GM23338 (cell line): ENCODE data around the gene FHIT. TPM values are rescaled to one million over a fixed set of nuclear protein-coding genes. Genes with fewer than 3 reads are reported as not detected.

Source experiments
- ATAC-seq: fragments of 200-7000 bp; cut with Tn5 transposase; 3 replicates; pipeline ENCODE4 v1.9.1; 2020
- DNase-seq: peaks from one replicate; pipeline ENCODE4 v3.0.0-alpha.2; 2015; ENCODE audit warnings: low spot score
- H2AFZ ChIP-seq: fragments of 200-600 bp; sonication (generic); 2 replicates; pipeline ENCODE4 v1.8.0; 2016; ENCODE audit warnings: antibody characterized with exemption, mild to moderate bottlenecking, moderate library complexity
- H3F3A ChIP-seq: fragments of 200-600 bp; sonication (generic); replicated peaks from 2 replicates; pipeline ENCODE4 v1.8.0; 2017; ENCODE audit warnings: antibody characterized with exemption, mixed run types, low read depth
- H3K27ac ChIP-seq: fragments of 200-600 bp; sonication (generic); 2 replicates; pipeline ENCODE4 v1.6.1; 2016; ENCODE audit warnings: low read depth
- H3K27me3 ChIP-seq: fragments of 200-600 bp; sonication (generic); 2 replicates; pipeline ENCODE4 v1.8.0; 2016; ENCODE audit warnings: mild to moderate bottlenecking, mixed run types, moderate library complexity; ENCODE audit not compliant: insufficient read depth
- H3K36me3 ChIP-seq: fragments of 200-600 bp; sonication (generic); 2 replicates; pipeline ENCODE4 v1.8.0; 2016; ENCODE audit warnings: mild to moderate bottlenecking; ENCODE audit not compliant: insufficient read depth
- H3K4me1 ChIP-seq: fragments of 200-600 bp; sonication (generic); 2 replicates; pipeline ENCODE4 v1.8.0; 2016; ENCODE audit warnings: mild to moderate bottlenecking, moderate library complexity; ENCODE audit not compliant: insufficient read depth
- H3K4me2 ChIP-seq: fragments of 200-600 bp; sonication (generic); 2 replicates; pipeline ENCODE4 v1.7.1; 2017; ENCODE audit warnings: mixed run types
- H3K4me3 ChIP-seq: fragments of 200-600 bp; sonication (generic); 2 replicates; pipeline ENCODE4 v1.6.1; 2016; ENCODE audit warnings: mixed run types
- H3K79me2 ChIP-seq: fragments of 200-600 bp; sonication (generic); replicated peaks from 2 replicates; pipeline ENCODE4 v1.8.0; 2017; ENCODE audit warnings: mild to moderate bottlenecking; ENCODE audit not compliant: insufficient read depth
- H3K9me2 ChIP-seq: fragments of 200-600 bp; sonication (generic); 2 replicates; pipeline ENCODE4 v1.8.0; 2017; ENCODE audit not compliant: insufficient read depth
- H4K20me1 ChIP-seq: fragments of 200-600 bp; sonication (generic); replicated peaks from 2 replicates; pipeline ENCODE4 v1.8.0; 2017; ENCODE audit warnings: mild to moderate bottlenecking; ENCODE audit not compliant: insufficient read depth
- H3K27ac Mint-ChIP-seq: 2 replicates; pipeline ENCODE4 v1.8.0; 2020; ENCODE audit warnings: inconsistent platforms, mild to moderate bottlenecking, moderate library complexity, mixed read lengths
- H3K27me3 Mint-ChIP-seq: 3 replicates; pipeline ENCODE4 v1.8.0; 2022; ENCODE audit warnings: low read depth, mild to moderate bottlenecking, moderate library complexity, mixed read lengths, inconsistent platforms; ENCODE audit not compliant: insufficient read depth, poor library complexity
- H3K36me3 Mint-ChIP-seq: 3 replicates; pipeline ENCODE4 v1.8.0; 2021; ENCODE audit warnings: low read depth, mild to moderate bottlenecking, inconsistent platforms, moderate library complexity, mixed read lengths
- H3K4me1 Mint-ChIP-seq: 3 replicates; pipeline ENCODE4 v1.8.0; 2020; ENCODE audit warnings: mild to moderate bottlenecking, inconsistent platforms, mixed read lengths
- H3K4me3 Mint-ChIP-seq: 3 replicates; pipeline ENCODE4 v1.8.0; 2021; ENCODE audit warnings: moderate library complexity, mild to moderate bottlenecking, inconsistent platforms, mixed read lengths
- H3K9me3 Mint-ChIP-seq: 3 replicates; pipeline ENCODE4 v1.8.0; 2020; ENCODE audit warnings: moderate library complexity, mild to moderate bottlenecking, inconsistent platforms, mixed read lengths
- EZH2 ChIP-seq: fragments of 200-600 bp; sonication (generic); IDR thresholded peaks from one replicate; pipeline ENCODE4 v1.8.0; 2017; ENCODE audit warnings: antibody characterized with exemption, mild to moderate bottlenecking, low read depth; ENCODE audit not compliant: unreplicated experiment
- EZH2phosphoT487 ChIP-seq: fragments of 200-600 bp; sonication (generic); IDR thresholded peaks from one replicate; pipeline ENCODE4 v1.8.1; 2018; ENCODE audit warnings: antibody characterized with exemption; ENCODE audit not compliant: unreplicated experiment
- JUNB ChIP-seq: IDR thresholded peaks from one replicate; pipeline ENCODE4 v1.6.1; 2016; ENCODE audit warnings: antibody characterized with exemption; ENCODE audit not compliant: unreplicated experiment
- STAT1 ChIP-seq: IDR thresholded peaks from one replicate; pipeline ENCODE4 v1.6.1; 2016; ENCODE audit warnings: antibody characterized with exemption; ENCODE audit not compliant: unreplicated experiment
- ZNF114 ChIP-seq: fragments of 250-450 bp; sonication (Bioruptor Pico); IDR thresholded peaks from 2 replicates; pipeline ENCODE4 v1.5.0; 2020; ENCODE audit warnings: mild to moderate bottlenecking, moderate library complexity
- ZNF331 ChIP-seq: fragments of 250-450 bp; sonication (Bioruptor Pico); IDR thresholded peaks from 2 replicates; pipeline ENCODE4 v1.5.0; 2020; ENCODE audit warnings: low read depth, mild to moderate bottlenecking, moderate library complexity
- polyA plus RNA-seq: library from polyadenylated mRNA; unstranded; fragments of >200 nt; fragmentation: Nextera tagmentation; extraction: Ambion mirVana; gene quantifications from 2 replicates; pipeline ENCODE4 v1.2.1, GENCODE V29; 2016
- total RNA-seq: library from RNA; depleted of rRNA; stranded (reverse); fragments of >200 nt; shearing (Covaris generic); gene quantifications from 2 replicates; pipeline ENCODE4 v1.2.3, GENCODE V29; 2014
- TF ChIP-seq, protein P1 (sequence below), 2 experiments: fragments of 200-600 bp in 1 of 2; sonication (generic) in 1 of 2; conservative IDR thresholded peaks; 2 replicates each; pipeline versions ENCODE4 v1.5.1 to v1.6.1; 2016 to 2017; ENCODE audit warnings: antibody characterized with exemption in 2 of 2, low read depth in 2 of 2, mild to moderate bottlenecking in 2 of 2, moderate library complexity in 1 of 2
- TF ChIP-seq, protein P2 (sequence below): IDR thresholded peaks from one replicate; pipeline ENCODE4 v1.6.1; 2018; ENCODE audit warnings: antibody characterized with exemption; ENCODE audit not compliant: unreplicated experiment
- TF ChIP-seq, protein P3 (sequence below): IDR thresholded peaks from 2 replicates; pipeline ENCODE4 v1.6.1; 2016; ENCODE audit warnings: antibody characterized with exemption
- TF ChIP-seq, protein P4 (sequence below): fragments of 250-450 bp; sonication (Bioruptor Pico); IDR thresholded peaks from 2 replicates; pipeline ENCODE4 v1.5.0; 2020; ENCODE audit warnings: mild to moderate bottlenecking, moderate library complexity

The FHIT gene
- total and polyA plus RNA-seq, 2 experiments from 2014 or later, result 3.0 to 8.3 TPM

DNA sequence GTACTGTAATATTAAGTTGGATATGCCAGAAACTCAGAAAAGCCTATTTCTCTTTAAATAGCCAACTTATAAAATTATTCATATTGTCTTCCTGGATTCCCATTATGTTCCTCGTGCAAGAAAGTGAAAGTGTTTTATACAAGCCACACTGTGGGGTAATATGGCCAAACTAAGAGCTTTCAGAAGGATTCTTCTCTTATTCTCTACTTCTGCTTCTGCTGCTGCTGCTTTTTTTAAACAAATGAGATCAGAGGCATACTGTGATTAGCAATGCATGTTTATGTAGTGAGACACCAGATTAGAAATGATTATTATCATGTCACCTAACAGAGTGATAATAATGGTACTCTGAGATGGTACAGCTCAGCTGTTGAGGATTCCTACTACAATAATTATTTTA, 1174.9 kb downstream of the FHIT start (continued):
- TF ChIP-seq, protein P1, sequence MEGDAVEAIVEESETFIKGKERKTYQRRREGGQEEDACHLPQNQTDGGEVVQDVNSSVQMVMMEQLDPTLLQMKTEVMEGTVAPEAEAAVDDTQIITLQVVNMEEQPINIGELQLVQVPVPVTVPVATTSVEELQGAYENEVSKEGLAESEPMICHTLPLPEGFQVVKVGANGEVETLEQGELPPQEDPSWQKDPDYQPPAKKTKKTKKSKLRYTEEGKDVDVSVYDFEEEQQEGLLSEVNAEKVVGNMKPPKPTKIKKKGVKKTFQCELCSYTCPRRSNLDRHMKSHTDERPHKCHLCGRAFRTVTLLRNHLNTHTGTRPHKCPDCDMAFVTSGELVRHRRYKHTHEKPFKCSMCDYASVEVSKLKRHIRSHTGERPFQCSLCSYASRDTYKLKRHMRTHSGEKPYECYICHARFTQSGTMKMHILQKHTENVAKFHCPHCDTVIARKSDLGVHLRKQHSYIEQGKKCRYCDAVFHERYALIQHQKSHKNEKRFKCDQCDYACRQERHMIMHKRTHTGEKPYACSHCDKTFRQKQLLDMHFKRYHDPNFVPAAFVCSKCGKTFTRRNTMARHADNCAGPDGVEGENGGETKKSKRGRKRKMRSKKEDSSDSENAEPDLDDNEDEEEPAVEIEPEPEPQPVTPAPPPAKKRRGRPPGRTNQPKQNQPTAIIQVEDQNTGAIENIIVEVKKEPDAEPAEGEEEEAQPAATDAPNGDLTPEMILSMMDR (conservative IDR thresholded peaks at IDR 0.05; ENCODE audit: low read depth in 2 of 2), result no peak
- TF ChIP-seq, protein P2, sequence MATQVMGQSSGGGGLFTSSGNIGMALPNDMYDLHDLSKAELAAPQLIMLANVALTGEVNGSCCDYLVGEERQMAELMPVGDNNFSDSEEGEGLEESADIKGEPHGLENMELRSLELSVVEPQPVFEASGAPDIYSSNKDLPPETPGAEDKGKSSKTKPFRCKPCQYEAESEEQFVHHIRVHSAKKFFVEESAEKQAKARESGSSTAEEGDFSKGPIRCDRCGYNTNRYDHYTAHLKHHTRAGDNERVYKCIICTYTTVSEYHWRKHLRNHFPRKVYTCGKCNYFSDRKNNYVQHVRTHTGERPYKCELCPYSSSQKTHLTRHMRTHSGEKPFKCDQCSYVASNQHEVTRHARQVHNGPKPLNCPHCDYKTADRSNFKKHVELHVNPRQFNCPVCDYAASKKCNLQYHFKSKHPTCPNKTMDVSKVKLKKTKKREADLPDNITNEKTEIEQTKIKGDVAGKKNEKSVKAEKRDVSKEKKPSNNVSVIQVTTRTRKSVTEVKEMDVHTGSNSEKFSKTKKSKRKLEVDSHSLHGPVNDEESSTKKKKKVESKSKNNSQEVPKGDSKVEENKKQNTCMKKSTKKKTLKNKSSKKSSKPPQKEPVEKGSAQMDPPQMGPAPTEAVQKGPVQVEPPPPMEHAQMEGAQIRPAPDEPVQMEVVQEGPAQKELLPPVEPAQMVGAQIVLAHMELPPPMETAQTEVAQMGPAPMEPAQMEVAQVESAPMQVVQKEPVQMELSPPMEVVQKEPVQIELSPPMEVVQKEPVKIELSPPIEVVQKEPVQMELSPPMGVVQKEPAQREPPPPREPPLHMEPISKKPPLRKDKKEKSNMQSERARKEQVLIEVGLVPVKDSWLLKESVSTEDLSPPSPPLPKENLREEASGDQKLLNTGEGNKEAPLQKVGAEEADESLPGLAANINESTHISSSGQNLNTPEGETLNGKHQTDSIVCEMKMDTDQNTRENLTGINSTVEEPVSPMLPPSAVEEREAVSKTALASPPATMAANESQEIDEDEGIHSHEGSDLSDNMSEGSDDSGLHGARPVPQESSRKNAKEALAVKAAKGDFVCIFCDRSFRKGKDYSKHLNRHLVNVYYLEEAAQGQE, result no peak
- TF ChIP-seq, protein P3, sequence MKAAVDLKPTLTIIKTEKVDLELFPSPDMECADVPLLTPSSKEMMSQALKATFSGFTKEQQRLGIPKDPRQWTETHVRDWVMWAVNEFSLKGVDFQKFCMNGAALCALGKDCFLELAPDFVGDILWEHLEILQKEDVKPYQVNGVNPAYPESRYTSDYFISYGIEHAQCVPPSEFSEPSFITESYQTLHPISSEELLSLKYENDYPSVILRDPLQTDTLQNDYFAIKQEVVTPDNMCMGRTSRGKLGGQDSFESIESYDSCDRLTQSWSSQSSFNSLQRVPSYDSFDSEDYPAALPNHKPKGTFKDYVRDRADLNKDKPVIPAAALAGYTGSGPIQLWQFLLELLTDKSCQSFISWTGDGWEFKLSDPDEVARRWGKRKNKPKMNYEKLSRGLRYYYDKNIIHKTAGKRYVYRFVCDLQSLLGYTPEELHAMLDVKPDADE, result no peak
- TF ChIP-seq ZNF331 (CRISPR knock-in tag) (no peak), EZH2phosphoT487 (no peak), EZH2 (no peak)

DNA sequence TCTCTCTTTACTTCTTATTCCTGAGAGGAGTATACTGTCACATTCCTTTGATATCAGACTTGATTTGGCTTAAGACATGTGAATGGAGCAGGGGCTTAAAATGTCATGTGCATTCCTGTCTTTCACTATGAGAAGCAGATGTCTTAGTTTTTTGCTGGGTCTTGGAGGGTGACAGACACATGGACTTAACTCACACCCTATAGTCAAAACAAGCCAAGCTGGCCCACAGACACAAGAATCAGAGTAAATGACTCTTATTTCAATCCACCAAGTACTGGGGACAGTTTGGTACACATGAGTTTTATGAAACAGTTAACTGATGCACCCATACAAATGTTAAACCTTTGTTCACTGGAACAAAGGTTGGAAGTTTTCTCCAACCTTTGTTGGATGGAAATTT, 1177.3 kb downstream of the FHIT start:
- H3K27me3 ChIP-seq, result no peaks in the 10 kb centered on the region
- H3K36me3 ChIP-seq, result no peaks in the 10 kb centered on the region
- no peak for DNase-seq
- no peak overlapping the region for H3K27ac ChIP-seq
- H3K9me2 ChIP-seq, result peaks cover 11% of the 10 kb centered on the region; the same call in 1 of the 2 replicates
- no peaks in the 10 kb centered on the region for H3K27me3 Mint-ChIP-seq
- no peaks in the 10 kb centered on the region for H3K79me2 ChIP-seq
- no peaks in the 10 kb centered on the region for H3F3A ChIP-seq
- no peaks in the 10 kb centered on the region for H3K4me1 Mint-ChIP-seq
- no peaks in the 10 kb centered on the region for H3K9me3 Mint-ChIP-seq
- ATAC-seq, result no peak
- H3K4me2 ChIP-seq, result no peak overlapping the region
- H3K4me3 Mint-ChIP-seq, result no peak overlapping the region
- H4K20me1 ChIP-seq, result no peaks in the 10 kb centered on the region
- no peak overlapping the region for H3K4me3 ChIP-seq
- no peak overlapping the region for H2AFZ ChIP-seq
- H3K4me1 ChIP-seq, result no peaks in the 10 kb centered on the region
- H3K36me3 Mint-ChIP-seq, result no peaks in the 10 kb centered on the region
- no peak overlapping the region for H3K27ac Mint-ChIP-seq
- TF ChIP-seq ZNF114 (CRISPR knock-in tag) (no peak), EZH2phosphoT487 (no peak), JUNB (no peak), ZNF331 (CRISPR knock-in tag) (no peak), EZH2 (no peak), STAT1 (no peak)
- TF ChIP-seq, protein P3, result no peak
- TF ChIP-seq, protein P4, sequence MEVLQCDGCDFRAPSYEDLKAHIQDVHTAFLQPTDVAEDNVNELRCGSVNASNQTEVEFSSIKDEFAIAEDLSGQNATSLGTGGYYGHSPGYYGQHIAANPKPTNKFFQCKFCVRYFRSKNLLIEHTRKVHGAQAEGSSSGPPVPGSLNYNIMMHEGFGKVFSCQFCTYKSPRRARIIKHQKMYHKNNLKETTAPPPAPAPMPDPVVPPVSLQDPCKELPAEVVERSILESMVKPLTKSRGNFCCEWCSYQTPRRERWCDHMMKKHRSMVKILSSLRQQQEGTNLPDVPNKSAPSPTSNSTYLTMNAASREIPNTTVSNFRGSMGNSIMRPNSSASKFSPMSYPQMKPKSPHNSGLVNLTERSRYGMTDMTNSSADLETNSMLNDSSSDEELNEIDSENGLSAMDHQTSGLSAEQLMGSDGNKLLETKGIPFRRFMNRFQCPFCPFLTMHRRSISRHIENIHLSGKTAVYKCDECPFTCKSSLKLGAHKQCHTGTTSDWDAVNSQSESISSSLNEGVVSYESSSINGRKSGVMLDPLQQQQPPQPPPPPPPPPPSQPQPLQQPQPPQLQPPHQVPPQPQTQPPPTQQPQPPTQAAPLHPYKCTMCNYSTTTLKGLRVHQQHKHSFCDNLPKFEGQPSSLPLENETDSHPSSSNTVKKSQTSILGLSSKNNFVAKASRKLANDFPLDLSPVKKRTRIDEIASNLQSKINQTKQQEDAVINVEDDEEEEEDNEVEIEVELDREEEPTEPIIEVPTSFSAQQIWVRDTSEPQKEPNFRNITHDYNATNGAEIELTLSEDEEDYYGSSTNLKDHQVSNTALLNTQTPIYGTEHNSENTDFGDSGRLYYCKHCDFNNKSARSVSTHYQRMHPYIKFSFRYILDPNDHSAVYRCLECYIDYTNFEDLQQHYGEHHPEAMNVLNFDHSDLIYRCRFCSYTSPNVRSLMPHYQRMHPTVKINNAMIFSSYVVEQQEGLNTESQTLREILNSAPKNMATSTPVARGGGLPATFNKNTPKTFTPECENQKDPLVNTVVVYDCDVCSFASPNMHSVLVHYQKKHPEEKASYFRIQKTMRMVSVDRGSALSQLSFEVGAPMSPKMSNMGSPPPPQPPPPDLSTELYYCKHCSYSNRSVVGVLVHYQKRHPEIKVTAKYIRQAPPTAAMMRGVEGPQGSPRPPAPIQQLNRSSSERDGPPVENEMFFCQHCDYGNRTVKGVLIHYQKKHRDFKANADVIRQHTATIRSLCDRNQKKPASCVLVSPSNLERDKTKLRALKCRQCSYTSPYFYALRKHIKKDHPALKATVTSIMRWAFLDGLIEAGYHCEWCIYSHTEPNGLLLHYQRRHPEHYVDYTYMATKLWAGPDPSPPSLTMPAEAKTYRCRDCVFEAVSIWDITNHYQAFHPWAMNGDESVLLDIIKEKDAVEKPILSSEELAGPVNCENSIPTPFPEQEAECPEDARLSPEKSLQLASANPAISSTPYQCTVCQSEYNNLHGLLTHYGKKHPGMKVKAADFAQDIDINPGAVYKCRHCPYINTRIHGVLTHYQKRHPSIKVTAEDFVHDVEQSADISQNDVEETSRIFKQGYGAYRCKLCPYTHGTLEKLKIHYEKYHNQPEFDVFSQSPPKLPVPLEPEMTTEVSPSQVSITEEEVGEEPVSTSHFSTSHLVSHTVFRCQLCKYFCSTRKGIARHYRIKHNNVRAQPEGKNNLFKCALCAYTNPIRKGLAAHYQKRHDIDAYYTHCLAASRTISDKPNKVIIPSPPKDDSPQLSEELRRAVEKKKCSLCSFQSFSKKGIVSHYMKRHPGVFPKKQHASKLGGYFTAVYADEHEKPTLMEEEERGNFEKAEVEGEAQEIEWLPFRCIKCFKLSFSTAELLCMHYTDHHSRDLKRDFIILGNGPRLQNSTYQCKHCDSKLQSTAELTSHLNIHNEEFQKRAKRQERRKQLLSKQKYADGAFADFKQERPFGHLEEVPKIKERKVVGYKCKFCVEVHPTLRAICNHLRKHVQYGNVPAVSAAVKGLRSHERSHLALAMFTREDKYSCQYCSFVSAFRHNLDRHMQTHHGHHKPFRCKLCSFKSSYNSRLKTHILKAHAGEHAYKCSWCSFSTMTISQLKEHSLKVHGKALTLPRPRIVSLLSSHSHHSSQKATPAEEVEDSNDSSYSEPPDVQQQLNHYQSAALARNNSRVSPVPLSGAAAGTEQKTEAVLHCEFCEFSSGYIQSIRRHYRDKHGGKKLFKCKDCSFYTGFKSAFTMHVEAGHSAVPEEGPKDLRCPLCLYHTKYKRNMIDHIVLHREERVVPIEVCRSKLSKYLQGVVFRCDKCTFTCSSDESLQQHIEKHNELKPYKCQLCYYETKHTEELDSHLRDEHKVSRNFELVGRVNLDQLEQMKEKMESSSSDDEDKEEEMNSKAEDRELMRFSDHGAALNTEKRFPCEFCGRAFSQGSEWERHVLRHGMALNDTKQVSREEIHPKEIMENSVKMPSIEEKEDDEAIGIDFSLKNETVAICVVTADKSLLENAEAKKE (CRISPR knock-in tag), result no peak
